Measurements from ENCODE around the gene FLVCR2.

DNA sequence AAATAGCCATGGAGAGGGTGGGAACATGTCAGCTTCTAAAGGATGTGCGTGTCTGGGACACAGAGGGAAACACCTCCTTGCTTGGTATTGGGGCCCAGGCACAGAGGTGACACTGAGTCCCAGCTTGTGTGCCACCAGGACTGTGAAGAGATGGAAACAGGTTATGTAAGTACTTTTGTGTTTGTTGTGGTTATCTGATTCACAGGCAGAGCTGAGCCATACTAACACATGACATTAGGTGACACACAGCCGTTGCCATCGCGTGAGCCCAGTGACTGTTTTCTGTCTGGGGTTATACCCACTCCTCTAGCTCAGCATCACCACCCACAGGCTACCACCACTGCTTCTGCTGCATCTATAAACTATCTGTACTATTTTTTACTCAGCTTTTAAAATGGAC is 12.1 kb upstream of the FLVCR2 start:
- TF ChIP-seq PPARA (CRISPR knock-in tag; IDR thresholded peaks at IDR 0.05; ENCODE audit: borderline replicate concordance): no peak
- TF ChIP-seq, protein P1, sequence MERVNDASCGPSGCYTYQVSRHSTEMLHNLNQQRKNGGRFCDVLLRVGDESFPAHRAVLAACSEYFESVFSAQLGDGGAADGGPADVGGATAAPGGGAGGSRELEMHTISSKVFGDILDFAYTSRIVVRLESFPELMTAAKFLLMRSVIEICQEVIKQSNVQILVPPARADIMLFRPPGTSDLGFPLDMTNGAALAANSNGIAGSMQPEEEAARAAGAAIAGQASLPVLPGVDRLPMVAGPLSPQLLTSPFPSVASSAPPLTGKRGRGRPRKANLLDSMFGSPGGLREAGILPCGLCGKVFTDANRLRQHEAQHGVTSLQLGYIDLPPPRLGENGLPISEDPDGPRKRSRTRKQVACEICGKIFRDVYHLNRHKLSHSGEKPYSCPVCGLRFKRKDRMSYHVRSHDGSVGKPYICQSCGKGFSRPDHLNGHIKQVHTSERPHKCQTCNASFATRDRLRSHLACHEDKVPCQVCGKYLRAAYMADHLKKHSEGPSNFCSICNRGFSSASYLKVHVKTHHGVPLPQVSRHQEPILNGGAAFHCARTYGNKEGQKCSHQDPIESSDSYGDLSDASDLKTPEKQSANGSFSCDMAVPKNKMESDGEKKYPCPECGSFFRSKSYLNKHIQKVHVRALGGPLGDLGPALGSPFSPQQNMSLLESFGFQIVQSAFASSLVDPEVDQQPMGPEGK (CRISPR knock-in tag; IDR thresholded peaks at IDR 0.05; ENCODE audit: borderline replicate concordance): no peak
- TF ChIP-seq, protein P2, sequence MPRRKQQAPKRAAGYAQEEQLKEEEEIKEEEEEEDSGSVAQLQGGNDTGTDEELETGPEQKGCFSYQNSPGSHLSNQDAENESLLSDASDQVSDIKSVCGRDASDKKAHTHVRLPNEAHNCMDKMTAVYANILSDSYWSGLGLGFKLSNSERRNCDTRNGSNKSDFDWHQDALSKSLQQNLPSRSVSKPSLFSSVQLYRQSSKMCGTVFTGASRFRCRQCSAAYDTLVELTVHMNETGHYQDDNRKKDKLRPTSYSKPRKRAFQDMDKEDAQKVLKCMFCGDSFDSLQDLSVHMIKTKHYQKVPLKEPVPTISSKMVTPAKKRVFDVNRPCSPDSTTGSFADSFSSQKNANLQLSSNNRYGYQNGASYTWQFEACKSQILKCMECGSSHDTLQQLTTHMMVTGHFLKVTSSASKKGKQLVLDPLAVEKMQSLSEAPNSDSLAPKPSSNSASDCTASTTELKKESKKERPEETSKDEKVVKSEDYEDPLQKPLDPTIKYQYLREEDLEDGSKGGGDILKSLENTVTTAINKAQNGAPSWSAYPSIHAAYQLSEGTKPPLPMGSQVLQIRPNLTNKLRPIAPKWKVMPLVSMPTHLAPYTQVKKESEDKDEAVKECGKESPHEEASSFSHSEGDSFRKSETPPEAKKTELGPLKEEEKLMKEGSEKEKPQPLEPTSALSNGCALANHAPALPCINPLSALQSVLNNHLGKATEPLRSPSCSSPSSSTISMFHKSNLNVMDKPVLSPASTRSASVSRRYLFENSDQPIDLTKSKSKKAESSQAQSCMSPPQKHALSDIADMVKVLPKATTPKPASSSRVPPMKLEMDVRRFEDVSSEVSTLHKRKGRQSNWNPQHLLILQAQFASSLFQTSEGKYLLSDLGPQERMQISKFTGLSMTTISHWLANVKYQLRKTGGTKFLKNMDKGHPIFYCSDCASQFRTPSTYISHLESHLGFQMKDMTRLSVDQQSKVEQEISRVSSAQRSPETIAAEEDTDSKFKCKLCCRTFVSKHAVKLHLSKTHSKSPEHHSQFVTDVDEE (CRISPR knock-in tag; IDR thresholded peaks at IDR 0.05): no peak
- TF ChIP-seq ZFP3 (CRISPR knock-in tag; IDR thresholded peaks at IDR 0.05): no peak
- TF ChIP-seq TOX (CRISPR knock-in tag; IDR thresholded peaks at IDR 0.05; ENCODE audit: borderline replicate concordance): no peak
- no peak for TF ChIP-seq GLIS3 (CRISPR knock-in tag; IDR thresholded peaks at IDR 0.05)
- no peak for TF ChIP-seq ZNF8 (CRISPR knock-in tag; IDR thresholded peaks at IDR 0.05)
- no peak for TF ChIP-seq ZNF70 (CRISPR knock-in tag; IDR thresholded peaks at IDR 0.05)
- TF ChIP-seq TCF4 (CRISPR knock-in tag; IDR thresholded peaks at IDR 0.05; ENCODE audit: borderline replicate concordance): no peak
- no peak for TF ChIP-seq ZNF565 (CRISPR knock-in tag; conservative IDR thresholded peaks at IDR 0.05; ENCODE audit: low read depth)
- TF ChIP-seq, protein P3, sequence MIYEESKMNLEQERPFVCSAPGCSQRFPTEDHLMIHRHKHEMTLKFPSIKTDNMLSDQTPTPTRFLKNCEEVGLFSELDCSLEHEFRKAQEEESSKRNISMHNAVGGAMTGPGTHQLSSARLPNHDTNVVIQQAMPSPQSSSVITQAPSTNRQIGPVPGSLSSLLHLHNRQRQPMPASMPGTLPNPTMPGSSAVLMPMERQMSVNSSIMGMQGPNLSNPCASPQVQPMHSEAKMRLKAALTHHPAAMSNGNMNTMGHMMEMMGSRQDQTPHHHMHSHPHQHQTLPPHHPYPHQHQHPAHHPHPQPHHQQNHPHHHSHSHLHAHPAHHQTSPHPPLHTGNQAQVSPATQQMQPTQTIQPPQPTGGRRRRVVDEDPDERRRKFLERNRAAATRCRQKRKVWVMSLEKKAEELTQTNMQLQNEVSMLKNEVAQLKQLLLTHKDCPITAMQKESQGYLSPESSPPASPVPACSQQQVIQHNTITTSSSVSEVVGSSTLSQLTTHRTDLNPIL (CRISPR knock-in tag; IDR thresholded peaks at IDR 0.05; ENCODE audit: low read depth): no peak
- no peak for TF ChIP-seq ZFP30 (CRISPR knock-in tag; IDR thresholded peaks at IDR 0.05)
- no peak for TF ChIP-seq ESRRG (CRISPR knock-in tag; IDR thresholded peaks at IDR 0.05)

All from SK-N-SH treated with all-trans-retinoic acid at 6 μM for 48 hours (cell line).